Upper lobe of left lung (tissue), 6 donors: ENCODE results near the gene THAP4. TPM values are rescaled to one million over a fixed set of nuclear protein-coding genes. Genes with fewer than 3 reads are reported as not detected.

Experiments used
- ATAC-seq, 2 donors: fragments of 200-7000 bp; cut with Tn5 transposase; one replicate each; pipeline ENCODE4 v1.9.1; 2022; ENCODE audit warnings: mild to moderate bottlenecking in 2 of 2, moderate library complexity in 2 of 2; ENCODE audit not compliant: low FRiP score in 2 of 2
- DNase-seq, 2 donors: peaks; one replicate each; pipeline ENCODE4 v3.0.0-alpha.2; 2019 to 2020
- H3K27ac ChIP-seq, 4 donors: fragments of 200-600 bp; sonication (generic); one replicate each; pipeline ENCODE4 v1.5.1; 2016 to 2019
- H3K27me3 ChIP-seq, 4 donors: fragments of 200-600 bp; sonication (generic); one replicate each; pipeline ENCODE4 v1.5.1; 2017 to 2019
- H3K36me3 ChIP-seq, 4 donors: fragments of 200-600 bp; sonication (generic); one replicate each; pipeline ENCODE4 v1.5.1; 2016 to 2019
- H3K4me1 ChIP-seq, 4 donors: fragments of 200-600 bp; sonication (generic); one replicate each; pipeline ENCODE4 v1.5.1; 2018 to 2019
- H3K4me3 ChIP-seq, 4 donors: fragments of 200-600 bp; sonication (generic); one replicate each; pipeline ENCODE4 v1.5.1; 2017 to 2019; ENCODE audit warnings: mild to moderate bottlenecking in 2 of 4, moderate library complexity in 1 of 4
- H3K9me3 ChIP-seq, 4 donors: fragments of 200-600 bp; sonication (generic); one replicate each; pipeline ENCODE4 v1.5.1; 2018 to 2019
- CTCF ChIP-seq, 6 experiments: fragments of 450-650 bp in 4 of 6; fragments of 200-600 bp in 2 of 6; sonication (generic) in 2 of 6; IDR thresholded peaks; one replicate each; pipeline ENCODE4 v1.5.1; 2016 to 2019; ENCODE audit warnings: antibody characterized with exemption in 6 of 6
- EP300 ChIP-seq, 4 donors: sonication (generic); formaldehyde crosslinking; IDR thresholded peaks; one replicate each; pipeline ENCODE4 v1.5.1; 2017; ENCODE audit warnings: antibody characterized with exemption in 4 of 4, control low read depth in 2 of 4
- POLR2A ChIP-seq, 4 donors: fragments of 450-650 bp; IDR thresholded peaks; one replicate each; pipeline ENCODE4 v1.5.1; 2016 to 2017; ENCODE audit warnings: antibody characterized with exemption in 4 of 4, mild to moderate bottlenecking in 2 of 4
- POLR2AphosphoS5 ChIP-seq, 2 donors: sonication (generic); formaldehyde crosslinking; IDR thresholded peaks; one replicate each; pipeline ENCODE4 v1.5.1; 2017; ENCODE audit warnings: antibody characterized with exemption in 2 of 2
- WGBS, 2 donors: methylation state at CpG; one replicate each; pipeline ENCODE4 v1.1.5; 2017 to 2018; 5-methylcytosine and 5-hydroxymethylcytosine counted together
- total RNA-seq, 6 donors: library from RNA; depleted of rRNA in 4 of 6; stranded (reverse); fragments of >200 nt in 4 of 6; gene quantifications; one replicate each; pipeline versions ENCODE4 v1.1.0 to v1.2.1, GENCODE V29; 2016 to 2021
- donor health status: DM: no; HTN: no; CAD: no; lungs with moderate emphysema.
- donor health status: DM: no; HTN: yes; CAD: no; lungs with severe emphysema.

THAP4 gene
- total RNA-seq, 6 donors from 2014 or later: 36.6 to 85.9 (median 48.1) TPM

DNA sequence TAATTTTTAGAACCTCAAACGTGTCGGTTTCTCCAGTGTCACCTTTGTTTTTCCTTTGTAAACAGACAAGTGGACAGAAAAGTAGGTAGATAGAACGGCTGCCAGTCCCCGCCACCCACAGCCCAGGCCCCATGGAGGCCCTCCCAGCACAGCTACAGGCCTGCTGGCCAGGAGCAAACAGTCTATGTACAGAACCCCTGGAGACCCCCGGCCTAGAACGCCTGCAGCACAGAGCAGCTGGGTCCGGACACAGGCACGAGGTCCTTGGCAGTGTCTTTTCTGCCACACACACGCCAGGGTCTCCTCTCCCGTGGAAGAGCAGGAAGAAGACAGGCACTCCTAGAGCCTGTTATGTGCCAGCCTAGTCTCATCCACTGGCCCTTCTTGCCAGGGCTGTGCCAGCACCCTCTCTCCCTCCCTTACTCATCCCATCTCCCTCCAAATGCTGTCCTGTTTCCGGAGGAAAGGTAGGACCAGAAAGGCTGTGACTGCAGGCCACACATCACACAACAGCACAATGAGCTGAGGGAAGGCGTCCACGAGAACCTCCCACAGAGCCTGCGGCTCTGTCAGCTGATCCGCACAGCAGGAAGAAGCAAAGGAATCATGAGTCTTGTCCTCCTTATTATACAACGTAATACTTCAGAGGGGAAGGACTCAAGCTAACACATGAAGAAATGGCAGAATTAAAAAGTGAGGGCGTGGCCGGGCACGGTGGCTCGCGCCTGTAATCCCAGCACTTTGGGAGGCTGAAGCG lies 42.0 kb upstream of the THAP4 start:
- Histone ChIP-seq H3K4me1 (no peaks in the 10 kb centered on the region), H3K27me3 (no peaks in the 10 kb centered on the region), H3K9me3 (no peaks in the 10 kb centered on the region), H3K4me3 (no peak overlapping the region), H3K27ac (no peak overlapping the region), H3K36me3 (peaks cover 6 to 74% (median 33%) of the 10 kb centered on the region in 4 donors)
- TF ChIP-seq CTCF (IDR thresholded peaks at IDR 0.05) (no peak), POLR2AphosphoS5 (IDR thresholded peaks at IDR 0.05) (no peak), POLR2A (IDR thresholded peaks at IDR 0.05) (no peak), EP300 (IDR thresholded peaks at IDR 0.05) (no peak)
- ATAC-seq (no peak), DNase-seq (no peak)
- WGBS, 2 donors: 91 to 92% methylated on average over 22 of the region's 22 CpGs

- Histone ChIP-seq H3K9me3 (no peaks in the 10 kb centered on the region), H3K4me1 (no peaks in the 10 kb centered on the region), H3K27me3 (no peaks in the 10 kb centered on the region), H3K27ac (no peak overlapping the region), H3K36me3 (peaks cover 6 to 75% (median 34%) of the 10 kb centered on the region in 4 donors), H3K4me3 (no peak overlapping the region)
- ATAC-seq: no peak
- WGBS, 2 donors: 94 to 95% methylated on average over 14 to 18 of the region's 18 CpGs
- TF ChIP-seq EP300 (IDR thresholded peaks at IDR 0.05) (no peak), POLR2A (IDR thresholded peaks at IDR 0.05) (no peak), POLR2AphosphoS5 (IDR thresholded peaks at IDR 0.05) (no peak), CTCF (IDR thresholded peaks at IDR 0.05) (no peak)
- DNase-seq: no peak
These were observed 41.3 kb upstream of the THAP4 start for GRCh38 chr2:241678307-241678706.

- H3K36me3 ChIP-seq: peaks cover 6 to 74% (median 40%) of the 10 kb centered on the region in 4 donors
- H3K9me3 ChIP-seq: no peaks in the 10 kb centered on the region
- no peak overlapping the region for H3K27ac ChIP-seq
- TF ChIP-seq POLR2AphosphoS5 (IDR thresholded peaks at IDR 0.05) (no peak), CTCF (IDR thresholded peaks at IDR 0.05) (no peak), POLR2A (IDR thresholded peaks at IDR 0.05) (no peak), EP300 (IDR thresholded peaks at IDR 0.05) (no peak)
- ATAC-seq (no peak), DNase-seq (peak in 1 of 2 donors; percentile 82)
- 91 to 96% methylated on average over 17 to 24 of the region's 24 CpGs for WGBS, 2 donors
- no peak overlapping the region for H3K4me3 ChIP-seq
- H3K4me1 ChIP-seq: no peaks in the 10 kb centered on the region
- no peaks in the 10 kb centered on the region for H3K27me3 ChIP-seq
These were observed 40.4 kb upstream of the THAP4 start for GRCh38 chr2:241677392-241677791.

DNA sequence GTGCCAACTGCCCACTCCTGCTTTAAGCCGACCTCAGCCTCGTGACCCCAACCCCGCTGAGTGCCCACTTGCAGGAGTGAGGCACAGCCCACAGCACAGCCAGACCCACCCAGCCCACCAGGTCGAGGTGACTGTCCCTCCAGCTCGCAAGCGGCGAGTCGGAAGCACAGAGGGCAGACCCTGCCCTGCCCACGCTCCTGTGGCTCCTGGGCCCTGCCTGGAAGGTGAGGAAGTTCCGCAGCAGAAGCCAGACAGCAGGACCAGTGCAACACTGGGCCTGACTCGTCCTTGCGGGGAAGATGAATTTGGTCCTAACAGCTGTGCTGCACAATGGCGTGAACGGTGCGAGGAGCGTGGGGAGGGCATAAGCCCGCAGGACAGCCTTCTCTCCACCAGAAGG lies 39.7 kb upstream of the THAP4 start:
- Histone ChIP-seq H3K4me1 (no peaks in the 10 kb centered on the region), H3K4me3 (no peak overlapping the region), H3K27me3 (no peaks in the 10 kb centered on the region), H3K27ac (no peak overlapping the region), H3K9me3 (no peaks in the 10 kb centered on the region), H3K36me3 (peaks cover 6 to 74% (median 46%) of the 10 kb centered on the region in 4 donors)
- DNase-seq: peak in 1 of 2 donors; percentile 65
- WGBS, 2 donors: 93 to 95% methylated on average over 5 to 13 of the region's 17 CpGs
- ATAC-seq: no peak
- TF ChIP-seq EP300 (IDR thresholded peaks at IDR 0.05) (no peak), POLR2AphosphoS5 (IDR thresholded peaks at IDR 0.05) (no peak), POLR2A (IDR thresholded peaks at IDR 0.05) (no peak), CTCF (IDR thresholded peaks at IDR 0.05) (no peak)

DNA sequence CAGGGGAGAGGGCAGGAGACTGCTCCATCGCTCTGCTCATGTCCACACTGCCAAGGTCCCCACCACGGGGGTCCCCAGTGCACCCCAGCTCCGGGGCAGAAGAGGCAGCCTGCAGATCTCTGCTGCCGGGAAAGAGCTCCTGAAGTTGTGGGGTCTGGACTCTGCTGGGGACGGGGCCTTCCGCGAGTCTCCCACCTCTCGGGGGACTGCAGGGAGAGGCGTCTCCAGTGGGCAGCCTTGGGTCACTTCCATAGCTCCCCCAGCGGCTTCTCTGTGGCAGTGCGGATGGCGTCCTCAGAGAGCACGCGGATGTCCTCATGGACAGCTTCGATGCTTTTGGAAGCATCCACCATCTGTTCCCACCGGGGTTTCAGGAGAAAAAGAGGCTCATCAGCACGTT lies 38.9 kb upstream of the THAP4 start:
- Histone ChIP-seq H3K4me3 (no peak overlapping the region), H3K4me1 (no peaks in the 10 kb centered on the region), H3K27me3 (no peaks in the 10 kb centered on the region), H3K9me3 (no peaks in the 10 kb centered on the region), H3K36me3 (peaks cover 6 to 74% (median 52%) of the 10 kb centered on the region in 4 donors), H3K27ac (no peak overlapping the region)
- DNase-seq: no peak
- 84 to 100% methylated on average over 1 to 15 of the region's 17 CpGs for WGBS, 2 donors
- no peak for ATAC-seq
- TF ChIP-seq EP300 (IDR thresholded peaks at IDR 0.05) (no peak), POLR2AphosphoS5 (IDR thresholded peaks at IDR 0.05) (no peak), POLR2A (IDR thresholded peaks at IDR 0.05) (no peak), CTCF (IDR thresholded peaks at IDR 0.05) (no peak)
